ENCODE measurements around the gene RAB11FIP5. TPM values are rescaled to one million over a fixed set of nuclear protein-coding genes. Genes with fewer than 3 reads are reported as not detected.

The RAB11FIP5 gene
- total and polyA plus RNA-seq, 8 donors: 4.7 to 39.1 (median 13.4) TPM

DNA sequence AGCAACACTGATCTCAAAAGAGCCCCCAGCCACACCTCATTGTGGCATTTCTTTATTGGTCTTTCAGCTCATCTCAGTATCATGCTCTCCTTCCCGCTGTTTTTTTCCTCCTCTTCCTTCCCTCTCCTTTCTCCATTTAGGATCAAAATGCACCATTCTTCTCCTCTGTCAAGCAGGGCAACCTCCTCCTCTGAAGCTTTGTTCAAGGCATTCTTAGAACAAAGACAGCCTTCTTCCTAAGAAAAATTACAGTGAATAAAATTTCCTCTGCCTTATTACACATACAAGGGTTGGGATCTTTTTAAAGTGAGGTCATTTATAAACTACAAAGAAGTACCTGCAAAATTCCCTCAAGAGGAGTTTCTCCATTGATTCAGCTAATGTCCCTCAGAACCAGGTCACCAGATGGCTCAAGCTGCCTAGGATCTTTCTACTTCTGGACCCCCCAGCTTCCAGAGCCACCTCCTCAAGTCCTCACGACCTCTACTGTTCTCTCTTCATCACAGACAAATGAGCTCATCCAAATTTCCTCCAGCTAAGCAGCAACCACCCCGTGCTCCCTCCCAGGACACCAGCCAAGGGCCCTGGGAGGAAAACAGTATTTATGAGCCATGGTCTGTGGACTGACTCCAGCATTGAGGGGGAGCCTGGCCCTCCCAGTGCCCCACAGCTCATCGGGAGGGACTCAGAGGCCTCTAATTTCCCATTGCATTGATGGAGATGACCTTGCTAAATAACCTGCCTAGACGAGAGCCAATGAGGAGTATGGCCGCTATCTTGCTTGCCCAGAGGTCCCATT lies 59.2 kb downstream of the RAB11FIP5 start:
- 74 to 86% (median 81%) methylated on average over 6 of the region's 6 CpGs for WGBS, 5 donors
- no peak overlapping the region for H3K27ac ChIP-seq
- DNase-seq: no peak
- no peak overlapping the region for H3K4me3 ChIP-seq
- H3K27me3 ChIP-seq: no peaks in the 10 kb centered on the region
- no peaks in the 10 kb centered on the region for H3K4me1 ChIP-seq
- intact Hi-C loops (cut with DNase I; ENCODE audit: low total_unique reads): no loop called here
- TF ChIP-seq CTCF (IDR thresholded peaks at IDR 0.05) (no peak), POLR2AphosphoS5 (IDR thresholded peaks at IDR 0.05) (no peak), EP300 (IDR thresholded peaks at IDR 0.05) (no peak)
- peaks cover 7 to 36% (median 28%) of the 10 kb centered on the region in 4 donors for H3K36me3 ChIP-seq
- peaks cover 0 to 14% (median 6%) of the 10 kb centered on the region in 4 donors for H3K9me3 ChIP-seq

DNA sequence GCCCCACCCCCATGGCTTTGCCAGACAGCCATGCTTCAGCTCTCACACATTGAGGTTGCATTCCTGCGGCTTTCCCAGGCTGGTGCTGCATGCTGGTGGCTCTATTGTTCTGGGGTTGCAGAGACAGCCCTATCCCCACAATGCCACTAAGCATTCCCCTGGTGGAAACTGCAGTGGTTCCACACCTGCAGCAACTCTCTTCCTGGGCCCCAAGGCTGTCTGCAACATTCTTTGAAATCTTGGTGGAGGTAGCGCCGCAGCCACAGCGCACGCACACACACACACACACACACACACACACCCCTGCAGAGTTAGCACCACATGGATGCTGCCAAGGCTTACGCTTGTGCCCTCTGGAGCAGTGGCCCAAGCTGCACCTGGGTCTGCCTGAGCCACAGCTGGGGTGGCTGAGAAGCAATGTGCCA lies 62.6 kb downstream of the RAB11FIP5 start:
- WGBS, 5 donors: 77 to 94% (median 90%) methylated on average over 5 to 6 of the region's 6 CpGs

GRCh38 chr2:73043929-73044832 lies 68.6 kb downstream of the RAB11FIP5 start:
- Histone ChIP-seq H3K27me3 (no peaks in the 10 kb centered on the region), H3K27ac (no peak overlapping the region), H3K36me3 (peaks cover 0 to 19% (median 12%) of the 10 kb centered on the region in 4 donors), H3K9me3 (no peaks in the 10 kb centered on the region), H3K4me1 (no peaks in the 10 kb centered on the region), H3K4me3 (no peak overlapping the region)
- no peak for TF ChIP-seq POLR2A (IDR thresholded peaks at IDR 0.05)
- TF ChIP-seq POLR2AphosphoS5 (IDR thresholded peaks at IDR 0.05): no peak
- TF ChIP-seq CTCF (IDR thresholded peaks at IDR 0.05): no peak
- no peak for TF ChIP-seq EP300 (IDR thresholded peaks at IDR 0.05)
- DNase-seq: no peak
- intact Hi-C loops (cut with DNase I; ENCODE audit: low total_unique reads): no loop called here
- WGBS, 5 donors: 79 to 91% (median 86%) methylated on average over 10 to 12 of the region's 12 CpGs

More for the DNA sequence above, 62.6 kb downstream of the RAB11FIP5 start:
- Histone ChIP-seq H3K27ac (no peak overlapping the region), H3K36me3 (peaks cover 0 to 8% (median 2%) of the 10 kb centered on the region in 4 donors), H3K4me1 (no peaks in the 10 kb centered on the region), H3K9me3 (no peaks in the 10 kb centered on the region), H3K27me3 (no peaks in the 10 kb centered on the region), H3K4me3 (no peak overlapping the region)
- DNase-seq: no peak
- intact Hi-C loops (cut with DNase I; ENCODE audit: low total_unique reads): no loop called here
- no peak for TF ChIP-seq EP300 (IDR thresholded peaks at IDR 0.05)
- no peak for TF ChIP-seq CTCF (IDR thresholded peaks at IDR 0.05)
- no peak for TF ChIP-seq POLR2A (IDR thresholded peaks at IDR 0.05)
- TF ChIP-seq POLR2AphosphoS5 (IDR thresholded peaks at IDR 0.05): no peak

- intact Hi-C loops (cut with DNase I; ENCODE audit: low total_unique reads): no loop called here
Observed at GRCh38 chr2:73043276-73043675, 69.5 kb downstream of the RAB11FIP5 start.

More at GRCh38 chr2:73043276-73043675, 69.5 kb downstream of the RAB11FIP5 start:
- peaks cover 0 to 24% (median 13%) of the 10 kb centered on the region in 4 donors for H3K36me3 ChIP-seq
- H3K27me3 ChIP-seq: no peaks in the 10 kb centered on the region
- TF ChIP-seq EP300 (IDR thresholded peaks at IDR 0.05): no peak
- TF ChIP-seq CTCF (IDR thresholded peaks at IDR 0.05): no peak
- TF ChIP-seq POLR2A (IDR thresholded peaks at IDR 0.05): no peak
- TF ChIP-seq POLR2AphosphoS5 (IDR thresholded peaks at IDR 0.05): no peak
- no peak for DNase-seq
- 88 to 95% (median 91%) methylated on average over 4 to 5 of the region's 5 CpGs for WGBS, 5 donors
- H3K27ac ChIP-seq: no peak overlapping the region
- H3K4me3 ChIP-seq: no peak overlapping the region
- H3K9me3 ChIP-seq: no peaks in the 10 kb centered on the region
- H3K4me1 ChIP-seq: no peaks in the 10 kb centered on the region

Measured in stomach (tissue), 9 donors.